ENCODE data around the gene PPP1R9B.
A peak's percentile ranks its signal among the peaks of the same experiment; 100 is the strongest.

Gene PPP1R9B

DNA sequence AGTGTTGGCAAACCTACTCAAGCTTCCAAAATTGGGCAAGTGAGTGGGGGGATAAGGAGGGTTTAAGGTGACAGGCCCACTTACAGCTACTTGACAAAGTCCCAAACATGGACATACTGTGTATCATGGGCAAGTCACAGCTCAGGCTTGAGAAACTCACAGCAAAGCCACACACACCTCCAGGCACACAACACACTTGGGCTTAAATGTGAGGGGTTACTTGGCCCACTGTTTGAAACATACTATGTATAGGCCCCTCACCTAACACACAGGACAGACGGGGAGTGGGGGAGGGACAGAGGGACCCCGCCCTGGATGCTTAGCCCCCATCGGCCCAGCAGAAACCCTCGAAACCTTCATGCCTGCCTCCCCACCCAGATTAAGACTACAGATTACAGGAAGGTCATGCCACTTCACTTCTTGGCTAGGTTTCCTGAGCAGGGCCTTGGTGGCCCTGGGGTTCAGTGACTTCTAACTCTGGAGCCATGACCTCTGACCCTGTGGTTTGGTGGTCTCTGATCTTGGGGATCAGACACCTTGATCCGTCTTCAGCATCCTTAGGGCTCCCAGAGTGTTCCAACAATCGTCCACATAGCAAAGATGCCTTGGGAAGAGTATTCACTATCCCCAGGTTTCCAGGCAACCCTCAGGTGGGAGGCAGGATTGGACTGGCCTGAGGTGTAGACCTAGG lies 18.2 kb downstream of the PPP1R9B start:
- DNase-seq (ENCODE audit: extremely low spot score) = no peak
- TF ChIP-seq CTCF (IDR thresholded peaks at IDR 0.05; ENCODE audit: control extremely low read depth, extremely low read depth, low read depth, missing control alignments) = no peak
- CTCF ChIA-PET = interaction anchor here (1.2 to 4.4 kb wide), 6 partner anchors 9 to 45 kb away, joined by 3 to 22 read pairs (median 6); partner anchors contain the start of gene PDK2
- POLR2A ChIA-PET = interaction anchor here (1.0 kb wide), 1 partner anchor 10 kb away, joined by 3 read pairs; no protein-coding TSS in a partner anchor

- ChIA-PET POLR2A (interaction anchor here (0.6 kb wide), 4 partner anchors 16 to 736 kb away, joined by 3 to 5 read pairs (median 4); partner anchors contain the start of gene LRRC59), CTCF (interaction anchor here (0.9 to 4.4 kb wide), 8 partner anchors 8 to 144 kb away, joined by 3 to 22 read pairs (median 5); partner anchors contain the start of genes PDK2 and TMEM92)
- TF ChIP-seq CTCF (IDR thresholded peaks at IDR 0.05; ENCODE audit: control extremely low read depth, extremely low read depth, low read depth, missing control alignments) = no peak
- no peak for DNase-seq (ENCODE audit: extremely low spot score)
Observed at GRCh38 chr17:50130559-50131305, 19.7 kb downstream of the PPP1R9B start.

DNA sequence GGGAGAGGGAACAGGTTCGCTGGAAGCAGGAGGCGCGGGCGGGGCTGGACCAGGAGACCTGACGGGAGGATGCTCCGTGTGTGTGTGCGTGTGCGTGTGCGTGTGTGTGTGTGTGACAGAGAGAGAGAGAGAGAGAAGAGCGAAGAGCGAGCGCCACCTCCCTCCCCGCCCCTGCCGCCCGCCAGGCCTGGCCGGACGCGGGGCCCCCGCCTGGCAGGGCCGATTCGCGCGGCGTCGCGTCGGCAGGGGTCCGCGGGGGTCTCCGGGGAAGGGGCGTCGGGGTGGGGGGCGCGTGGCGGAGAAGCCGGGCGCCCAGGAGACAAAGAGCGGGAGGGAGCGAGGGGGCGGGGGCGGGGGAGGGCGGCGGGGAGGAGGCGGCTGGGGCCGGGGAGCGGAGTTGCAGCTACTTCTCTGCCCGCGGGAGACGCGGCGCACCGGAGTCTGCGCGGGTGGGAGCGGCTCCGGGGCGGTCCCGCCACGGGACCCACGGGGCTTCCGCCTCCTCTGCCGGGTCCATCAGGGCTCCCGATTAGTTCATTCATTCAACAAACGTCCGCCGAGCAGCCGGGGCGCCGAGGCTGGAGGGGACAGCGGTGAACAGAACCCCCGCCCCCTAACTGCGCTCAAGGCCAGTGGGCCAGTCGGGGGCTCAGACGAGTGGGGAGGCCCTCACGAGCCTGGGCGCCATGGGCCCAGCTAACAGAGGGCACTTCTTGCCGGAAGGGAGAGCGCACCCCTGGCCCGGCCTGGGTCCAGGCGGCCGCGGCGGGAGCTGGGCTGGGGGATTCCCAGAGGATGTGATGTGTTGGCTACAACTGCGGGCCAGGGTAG lies 20.5 kb downstream of the PPP1R9B start, which contains the start of gene SAMD14:
TSS of gene SAMD14 (minus strand) at position 433 of the 831 bp plus-strand sequence. CDS start 5,201 bp downstream, outside the sequence.
- TF ChIP-seq CTCF (IDR thresholded peaks at IDR 0.05; ENCODE audit: control extremely low read depth, extremely low read depth, low read depth, missing control alignments) = no peak
- DNase-seq (ENCODE audit: extremely low spot score) = peak; percentile 76
- POLR2A ChIA-PET = interaction anchor here (0.6 kb wide), 1 partner anchor 737 kb away, joined by 3 read pairs; no protein-coding TSS in a partner anchor
- CTCF ChIA-PET = interaction anchor here (0.9 to 4.4 kb wide), 8 partner anchors 9 to 144 kb away, joined by 3 to 22 read pairs (median 5); partner anchors contain the start of genes PDK2 and TMEM92

DNA sequence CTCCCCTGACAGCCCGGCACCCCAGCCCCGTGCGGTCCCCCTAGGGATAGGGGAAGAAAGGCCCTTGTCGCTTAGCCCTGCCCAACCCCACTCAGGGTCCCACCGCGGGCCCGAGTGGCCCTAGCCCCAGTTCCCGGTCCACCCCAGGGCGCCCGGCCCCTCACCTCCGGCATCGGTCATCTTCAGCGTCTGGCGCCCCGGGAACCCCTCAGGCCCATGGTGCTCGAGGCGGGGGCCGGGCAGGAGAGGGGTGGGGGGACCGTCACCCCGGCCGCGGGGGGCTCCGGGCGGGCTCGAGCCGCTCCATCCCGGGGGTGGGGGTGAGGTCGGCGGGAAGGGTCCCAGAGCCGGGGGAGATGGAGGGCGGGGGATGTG lies 21.1 kb downstream of the PPP1R9B start:
- ChIA-PET CTCF (interaction anchor here (2.3 to 4.4 kb wide), 2 partner anchors 12 to 35 kb away, joined by 7 to 22 read pairs; partner anchors contain the start of gene PDK2), POLR2A (no interaction called here)
- no peak for DNase-seq (ENCODE audit: extremely low spot score)
- TF ChIP-seq CTCF (IDR thresholded peaks at IDR 0.05; ENCODE audit: control extremely low read depth, extremely low read depth, low read depth, missing control alignments) = no peak

- TF ChIP-seq CTCF (IDR thresholded peaks at IDR 0.05; ENCODE audit: control extremely low read depth, extremely low read depth, low read depth, missing control alignments) = no peak
- ChIA-PET CTCF (interaction anchor here (0.6 kb wide), 1 partner anchor 72 kb away, joined by 3 read pairs; no protein-coding TSS in a partner anchor), POLR2A (no interaction called here)
- DNase-seq (ENCODE audit: extremely low spot score) = no peak
Observed at GRCh38 chr17:50128441-50129352, 21.8 kb downstream of the PPP1R9B start.

Data from GM10248 (cell line).